ENCODE results near the gene TCEANC. TPM values are rescaled to one million over a fixed set of nuclear protein-coding genes. Genes with fewer than 3 reads are reported as not detected.

TCEANC gene, protein sequence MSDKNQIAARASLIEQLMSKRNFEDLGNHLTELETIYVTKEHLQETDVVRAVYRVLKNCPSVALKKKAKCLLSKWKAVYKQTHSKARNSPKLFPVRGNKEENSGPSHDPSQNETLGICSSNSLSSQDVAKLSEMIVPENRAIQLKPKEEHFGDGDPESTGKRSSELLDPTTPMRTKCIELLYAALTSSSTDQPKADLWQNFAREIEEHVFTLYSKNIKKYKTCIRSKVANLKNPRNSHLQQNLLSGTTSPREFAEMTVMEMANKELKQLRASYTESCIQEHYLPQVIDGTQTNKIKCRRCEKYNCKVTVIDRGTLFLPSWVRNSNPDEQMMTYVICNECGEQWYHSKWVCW
- total RNA-seq: 2.6 and 3.1 TPM in 2 replicates

GRCh38 chrX:13652850-13653693 lies at the start of gene TCEANC:
Gene TCEANC (plus strand): TSS chrX:13653141. CDS start chrX:13662509, 9,368 bp downstream.

GRCh38 chrX:13688958-13689740 lies 36.2 kb downstream of the TCEANC start, which contains the start of gene RAB9A:
Gene RAB9A (plus strand): TSS chrX:13689128. CDS start chrX:13708747, 19,619 bp downstream.

Other genes with a start within 250 kb of the TCEANC start
- not detected in 2 replicates for gene EGFL6, start 83.5 kb upstream of the TCEANC start, total RNA-seq
- gene RAB9A, start 36.0 kb downstream of the TCEANC start, total RNA-seq: 14.6 and 22.7 TPM in 2 replicates
- 10.2 and 10.5 TPM in 2 replicates for gene TRAPPC2, start 81.5 kb downstream of the TCEANC start, total RNA-seq
- 2.9 and 5.5 TPM in 2 replicates for gene OFD1, start 81.6 kb downstream of the TCEANC start, total RNA-seq
- gene GPM6B, start 164.0 kb downstream of the TCEANC start, total RNA-seq: 15.3 and 38.2 TPM in 2 replicates

Measured in cardiac atrium fibroblast (primary cell).